ENCODE results near the gene CMTM5. TPM values are rescaled to one million over a fixed set of nuclear protein-coding genes. Genes with fewer than 3 reads are reported as not detected.
"Not testable (repeated sequence)": the region's sequence is repeated elsewhere in the genome, so short reads cannot be mapped to it uniquely, and the experiment has no call there.

Gene CMTM5
- total RNA-seq, 1 experiment from 2014 or later, result not detected

DNA sequence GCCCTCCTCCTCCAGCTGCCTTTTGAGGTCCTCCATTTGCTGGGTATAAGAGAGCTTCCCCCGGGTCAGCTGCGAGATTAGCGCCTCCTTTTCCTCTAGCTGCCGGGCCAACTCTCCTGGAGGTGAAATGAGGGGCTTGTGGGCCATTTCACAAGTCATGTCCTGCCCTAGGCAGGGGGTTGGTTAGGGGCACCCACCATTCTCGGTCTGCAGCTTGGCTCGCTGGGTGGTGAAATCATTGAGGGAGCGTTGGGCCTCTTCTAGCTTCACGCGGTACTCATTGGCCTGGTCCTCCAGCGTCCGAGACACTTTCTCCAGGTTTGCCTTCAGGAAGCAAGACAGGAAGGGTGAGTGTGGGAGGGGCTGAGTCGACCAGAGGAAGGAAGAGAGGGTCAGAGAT, 12.6 kb downstream of the CMTM5 start:
- no peak for DNase-seq
- H3K27me3 Mint-ChIP-seq (ENCODE audit: insufficient read depth, unreplicated experiment), result peaks cover 25% of the 10 kb centered on the region
- H3K27me3 ChIP-seq (replicated peaks; ENCODE audit: control insufficient read depth, insufficient read depth, low read length), result no peaks in the 10 kb centered on the region; the same call in 1 of the 2 replicates

GRCh38 chr14:23389871-23390270, 13.0 kb downstream of the CMTM5 start:
- H3K9me3 Mint-ChIP-seq (ENCODE audit: unreplicated experiment); H3K9me3 ChIP-seq; H3K4me1 ChIP-seq; H3K4me3 ChIP-seq (ENCODE audit: low read depth, low read length); DNase-seq; H3K36me3 ChIP-seq (ENCODE audit: control insufficient read depth, insufficient read depth, low read length); POLR2A ChIA-PET; H3K4me1 Mint-ChIP-seq (ENCODE audit: low read depth, unreplicated experiment); CTCF ChIA-PET; H3K27me3 ChIP-seq (replicated peaks; ENCODE audit: control insufficient read depth, insufficient read depth, low read length); H3K27ac Mint-ChIP-seq (ENCODE audit: unreplicated experiment); H3K4me3 Mint-ChIP-seq (ENCODE audit: unreplicated experiment); H3K36me3 Mint-ChIP-seq (ENCODE audit: insufficient read depth, unreplicated experiment); BruUV-seq (replicated peaks): not testable (repeated sequence)
- intact Hi-C loops (cut with micrococcal nuclease; ENCODE audit: unreplicated experiment), result loop anchor here (10.0 kb wide), 1 partner anchor 265 kb away; no protein-coding TSS in a partner anchor
- peaks cover 25% of the 10 kb centered on the region for H3K27me3 Mint-ChIP-seq (ENCODE audit: insufficient read depth, unreplicated experiment)

More for the DNA sequence above, 12.6 kb downstream of the CMTM5 start:
- Mint-ChIP-seq H3K4me3 (ENCODE audit: unreplicated experiment) (no peak overlapping the region), H3K27ac (ENCODE audit: unreplicated experiment) (no peak overlapping the region), H3K36me3 (ENCODE audit: insufficient read depth, unreplicated experiment) (no peaks in the 10 kb centered on the region), H3K4me1 (ENCODE audit: low read depth, unreplicated experiment) (no peaks in the 10 kb centered on the region), H3K9me3 (ENCODE audit: unreplicated experiment) (no peaks in the 10 kb centered on the region)
- no TSS peak for BruUV-seq (replicated peaks)
- no peaks in the 10 kb centered on the region for H3K4me1 ChIP-seq
- no peak overlapping the region for H3K4me3 ChIP-seq (ENCODE audit: low read depth, low read length)
- H3K36me3 ChIP-seq (ENCODE audit: control insufficient read depth, insufficient read depth, low read length), result no peaks in the 10 kb centered on the region
- no peak for TF ChIP-seq CTCF (IDR thresholded peaks at IDR 0.05; ENCODE audit: insufficient read depth in 1 of 2, low read depth in 1 of 2, low read length in 1 of 2, severe bottlenecking in 1 of 2, unreplicated experiment in 1 of 2)
- no peaks in the 10 kb centered on the region for H3K9me3 ChIP-seq
- intact Hi-C loops (cut with micrococcal nuclease; ENCODE audit: unreplicated experiment), result loop anchor here (10.0 kb wide), 1 partner anchor 265 kb away; no protein-coding TSS in a partner anchor
- POLR2A ChIA-PET, result no interaction called here
- CTCF ChIA-PET, result no interaction called here

DNA sequence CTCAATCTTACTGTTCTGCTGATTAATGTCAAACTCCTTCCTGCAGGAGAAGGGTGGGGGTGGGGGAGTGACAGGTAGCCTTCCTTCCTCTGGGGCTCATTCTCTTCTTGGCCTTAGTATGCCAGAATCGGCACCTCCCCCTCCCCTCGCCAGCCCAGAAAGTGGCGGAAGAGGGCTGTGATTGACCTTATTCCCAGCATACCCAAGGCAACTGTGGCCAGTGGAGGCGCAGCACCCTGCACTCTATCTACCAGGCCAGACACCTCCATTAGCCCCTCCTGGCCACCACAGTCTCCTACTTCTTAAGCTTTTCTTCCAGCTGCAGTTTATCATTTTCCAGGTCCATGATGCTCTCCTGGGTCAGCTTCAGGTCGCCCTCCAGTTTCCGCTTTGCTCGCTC, 15.8 kb downstream of the CMTM5 start:
- Mint-ChIP-seq H3K9me3 (ENCODE audit: unreplicated experiment) (no peaks in the 10 kb centered on the region), H3K27me3 (ENCODE audit: insufficient read depth, unreplicated experiment) (peaks cover 20% of the 10 kb centered on the region), H3K4me1 (ENCODE audit: low read depth, unreplicated experiment) (no peaks in the 10 kb centered on the region), H3K27ac (ENCODE audit: unreplicated experiment) (no peak overlapping the region), H3K36me3 (ENCODE audit: insufficient read depth, unreplicated experiment) (no peaks in the 10 kb centered on the region), H3K4me3 (ENCODE audit: unreplicated experiment) (no peak overlapping the region)
- Histone ChIP-seq H3K36me3 (ENCODE audit: control insufficient read depth, insufficient read depth, low read length) (no peaks in the 10 kb centered on the region), H3K4me1 (no peaks in the 10 kb centered on the region), H3K4me3 (ENCODE audit: low read depth, low read length) (no peak overlapping the region), H3K27me3 (replicated peaks; ENCODE audit: control insufficient read depth, insufficient read depth, low read length) (no peaks in the 10 kb centered on the region; the same call in 1 of the 2 replicates), H3K9me3 (no peaks in the 10 kb centered on the region)
- ChIA-PET POLR2A (no interaction called here), CTCF (no interaction called here)
- DNase-seq, result no peak
- intact Hi-C loops (cut with micrococcal nuclease; ENCODE audit: unreplicated experiment), result no loop called here
- no peak for TF ChIP-seq CTCF (IDR thresholded peaks at IDR 0.05; ENCODE audit: insufficient read depth in 1 of 2, low read depth in 1 of 2, low read length in 1 of 2, severe bottlenecking in 1 of 2, unreplicated experiment in 1 of 2)
- BruUV-seq (replicated peaks), result no TSS peak

DNA sequence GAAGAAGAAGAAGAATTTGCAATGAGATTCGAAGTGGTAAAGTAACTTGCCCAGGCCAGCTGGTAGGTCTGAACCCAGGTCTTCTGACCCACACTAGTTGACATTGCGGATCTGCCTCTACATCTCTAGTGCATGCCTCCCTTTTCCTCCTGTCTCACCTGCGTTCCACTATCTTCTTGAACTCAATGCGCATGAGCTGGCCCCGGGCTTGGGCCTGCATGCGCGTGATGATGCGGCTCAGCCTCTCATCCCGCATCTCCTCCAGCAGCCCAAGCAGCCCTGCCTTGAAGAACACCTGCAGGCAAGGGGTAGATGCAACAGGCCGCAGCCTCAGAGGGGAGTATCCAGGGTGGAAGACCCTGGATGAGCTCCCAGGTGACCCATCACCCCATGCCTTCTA, 19.3 kb downstream of the CMTM5 start:
- no peaks in the 10 kb centered on the region for H3K36me3 Mint-ChIP-seq (ENCODE audit: insufficient read depth, unreplicated experiment)
- no peaks in the 10 kb centered on the region; the same call in 1 of the 2 replicates for H3K27me3 ChIP-seq (replicated peaks; ENCODE audit: control insufficient read depth, insufficient read depth, low read length)
- BruUV-seq (replicated peaks), result no TSS peak

More for the DNA sequence above, 19.3 kb downstream of the CMTM5 start:
- no peak overlapping the region for H3K4me3 Mint-ChIP-seq (ENCODE audit: unreplicated experiment)
- DNase-seq, result no peak
- no peak overlapping the region for H3K27ac Mint-ChIP-seq (ENCODE audit: unreplicated experiment)
- no peaks in the 10 kb centered on the region for H3K4me1 Mint-ChIP-seq (ENCODE audit: low read depth, unreplicated experiment)
- intact Hi-C loops (cut with micrococcal nuclease; ENCODE audit: unreplicated experiment), result no loop called here
- ChIA-PET CTCF (no interaction called here), POLR2A (no interaction called here)
- H3K4me1 ChIP-seq, result no peaks in the 10 kb centered on the region
- no peak for TF ChIP-seq CTCF (IDR thresholded peaks at IDR 0.05; ENCODE audit: insufficient read depth in 1 of 2, low read depth in 1 of 2, low read length in 1 of 2, severe bottlenecking in 1 of 2, unreplicated experiment in 1 of 2)
- no peaks in the 10 kb centered on the region for H3K9me3 ChIP-seq
- no peaks in the 10 kb centered on the region for H3K9me3 Mint-ChIP-seq (ENCODE audit: unreplicated experiment)
- no peak overlapping the region for H3K4me3 ChIP-seq (ENCODE audit: low read depth, low read length)
- H3K36me3 ChIP-seq (ENCODE audit: control insufficient read depth, insufficient read depth, low read length), result no peaks in the 10 kb centered on the region
- peaks cover 5% of the 10 kb centered on the region for H3K27me3 Mint-ChIP-seq (ENCODE audit: insufficient read depth, unreplicated experiment)
